Thymus (tissue), 11 donors: ENCODE measurements around the gene QRFP. TPM values are rescaled to one million over a fixed set of nuclear protein-coding genes. Genes with fewer than 3 reads are reported as not detected.

Experiments used
- DNase-seq, 9 donors: peaks; one replicate each; pipeline ENCODE4 v3.0.0-alpha.2; 2013; ENCODE audit warnings: low spot score in 9 of 9, low read depth in 6 of 9, missing footprints in 1 of 9
- H3K27ac ChIP-seq, 2 donors: one replicate each; pipeline ENCODE4 v1.5.1; 2013; ENCODE audit warnings: control low read depth in 1 of 2, low read depth in 1 of 2, low read length in 1 of 2, mild to moderate bottlenecking in 1 of 2, moderate library complexity in 1 of 2
- H3K27me3 ChIP-seq, 2 donors: one replicate each; pipeline ENCODE4 v1.5.1; 2013; ENCODE audit warnings: low read length in 1 of 2; ENCODE audit not compliant: control insufficient read depth in 2 of 2, insufficient read depth in 1 of 2
- H3K36me3 ChIP-seq, 2 donors: one replicate each; pipeline ENCODE4 v1.5.1; 2013; ENCODE audit warnings: low read length in 1 of 2, mild to moderate bottlenecking in 1 of 2, moderate library complexity in 1 of 2; ENCODE audit not compliant: control insufficient read depth in 2 of 2, insufficient read depth in 2 of 2
- H3K4me1 ChIP-seq, 2 donors: one replicate each; pipeline ENCODE4 v1.5.1; 2013; ENCODE audit warnings: low read length in 2 of 2; ENCODE audit not compliant: control insufficient read depth in 2 of 2, insufficient read depth in 2 of 2
- H3K4me3 ChIP-seq, 2 donors: one replicate each; pipeline ENCODE4 v1.5.1; 2013; ENCODE audit warnings: low read length in 2 of 2, control low read depth in 1 of 2, mild to moderate bottlenecking in 1 of 2
- H3K9me3 ChIP-seq, 2 donors: one replicate each; pipeline ENCODE4 v1.5.1; 2013; ENCODE audit warnings: low read length in 1 of 2, mild to moderate bottlenecking in 1 of 2; ENCODE audit not compliant: control insufficient read depth in 2 of 2, insufficient read depth in 1 of 2
- WGBS: extraction: QIAGEN DNeasy Blood & Tissue Kit; methylation state at CpG from one replicate; pipeline ENCODE4 v1.1.7; 2013; 5-methylcytosine and 5-hydroxymethylcytosine counted together
- polyA plus RNA-seq: library from polyadenylated mRNA; stranded (reverse); fragments of 200-250 nt; gene quantifications from one replicate; pipeline ENCODE4 v1.2.3, GENCODE V29; 2013
- total RNA-seq: library from RNA; stranded (reverse); fragments of 120-200 nt; gene quantifications from one replicate; pipeline ENCODE4 v1.2.4, GENCODE V29; 2013
- donor health status: healthy.

The QRFP gene
- total and polyA plus RNA-seq, 2 donors: 0.05 to 0.21 TPM

DNA sequence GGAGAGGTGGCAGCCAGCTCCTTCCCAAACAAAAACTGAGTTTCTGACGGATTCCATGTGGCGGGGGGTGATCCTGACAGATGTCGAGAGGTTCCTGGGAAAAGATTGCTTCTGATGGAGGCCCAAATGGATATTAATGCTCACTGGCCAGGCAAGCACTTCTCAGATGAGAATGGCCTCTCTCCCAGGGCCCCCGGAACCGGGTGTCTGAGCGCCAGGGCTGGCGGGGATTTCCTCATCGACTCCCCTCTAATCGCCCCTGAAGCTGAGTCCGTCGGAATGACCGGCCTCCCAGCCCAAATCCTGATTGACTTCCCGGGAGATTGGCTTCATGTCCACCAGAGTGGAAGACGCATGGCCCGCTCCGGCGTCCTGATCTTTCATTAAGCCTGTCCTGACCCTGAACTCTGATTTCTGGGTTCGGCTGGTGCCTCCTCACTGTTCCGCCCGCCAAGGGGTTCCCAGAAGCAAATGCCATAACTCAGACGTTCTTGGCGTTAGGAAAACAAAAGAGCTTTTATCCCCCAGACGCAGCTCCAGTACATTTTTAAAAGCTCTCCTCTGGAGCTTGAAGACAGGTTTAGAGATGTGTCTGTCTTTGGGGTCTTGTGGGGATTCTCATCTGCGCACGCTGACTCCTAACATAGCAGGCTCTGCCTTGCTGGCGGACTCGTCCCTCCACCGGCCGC is 24.8 kb upstream of the QRFP start:
- peaks cover 0 to 35% of the 10 kb centered on the region in 2 donors for H3K27me3 ChIP-seq
- H3K4me1 ChIP-seq: no peaks in the 10 kb centered on the region
- no peaks in the 10 kb centered on the region for H3K36me3 ChIP-seq
- WGBS: 76% methylated on average over 29 of the region's 29 CpGs
- no peak overlapping the region for H3K27ac ChIP-seq
- DNase-seq: no peak
- H3K9me3 ChIP-seq: no peaks in the 10 kb centered on the region
- H3K4me3 ChIP-seq: no peak overlapping the region

GRCh38 chr9:130920762-130921299 is 24.2 kb upstream of the QRFP start:
- WGBS: 89% methylated on average over 14 of the region's 14 CpGs
- peaks cover 0 to 31% of the 10 kb centered on the region in 2 donors for H3K27me3 ChIP-seq
- no peaks in the 10 kb centered on the region for H3K9me3 ChIP-seq

GRCh38 chr9:130920233-130920632 is 23.6 kb upstream of the QRFP start:
- no peak for DNase-seq
- H3K4me1 ChIP-seq: no peaks in the 10 kb centered on the region
- 97% methylated on average over 8 of the region's 8 CpGs for WGBS
- no peaks in the 10 kb centered on the region for H3K9me3 ChIP-seq
- no peak overlapping the region for H3K4me3 ChIP-seq
- H3K36me3 ChIP-seq: no peaks in the 10 kb centered on the region
- peaks cover 0 to 26% of the 10 kb centered on the region in 2 donors for H3K27me3 ChIP-seq
- no peak overlapping the region for H3K27ac ChIP-seq

More at GRCh38 chr9:130920762-130921299, 24.2 kb upstream of the QRFP start:
- DNase-seq: no peak
- Histone ChIP-seq H3K4me3 (no peak overlapping the region), H3K36me3 (no peaks in the 10 kb centered on the region), H3K4me1 (no peaks in the 10 kb centered on the region), H3K27ac (no peak overlapping the region)

GRCh38 chr9:130919559-130920145 is 23.0 kb upstream of the QRFP start:
- Histone ChIP-seq H3K36me3 (no peaks in the 10 kb centered on the region), H3K9me3 (no peaks in the 10 kb centered on the region), H3K27me3 (peaks cover 0 to 25% of the 10 kb centered on the region in 2 donors), H3K27ac (no peak overlapping the region), H3K4me3 (no peak overlapping the region), H3K4me1 (no peaks in the 10 kb centered on the region)
- 75% methylated on average over 14 of the region's 14 CpGs for WGBS
- DNase-seq: no peak

DNA sequence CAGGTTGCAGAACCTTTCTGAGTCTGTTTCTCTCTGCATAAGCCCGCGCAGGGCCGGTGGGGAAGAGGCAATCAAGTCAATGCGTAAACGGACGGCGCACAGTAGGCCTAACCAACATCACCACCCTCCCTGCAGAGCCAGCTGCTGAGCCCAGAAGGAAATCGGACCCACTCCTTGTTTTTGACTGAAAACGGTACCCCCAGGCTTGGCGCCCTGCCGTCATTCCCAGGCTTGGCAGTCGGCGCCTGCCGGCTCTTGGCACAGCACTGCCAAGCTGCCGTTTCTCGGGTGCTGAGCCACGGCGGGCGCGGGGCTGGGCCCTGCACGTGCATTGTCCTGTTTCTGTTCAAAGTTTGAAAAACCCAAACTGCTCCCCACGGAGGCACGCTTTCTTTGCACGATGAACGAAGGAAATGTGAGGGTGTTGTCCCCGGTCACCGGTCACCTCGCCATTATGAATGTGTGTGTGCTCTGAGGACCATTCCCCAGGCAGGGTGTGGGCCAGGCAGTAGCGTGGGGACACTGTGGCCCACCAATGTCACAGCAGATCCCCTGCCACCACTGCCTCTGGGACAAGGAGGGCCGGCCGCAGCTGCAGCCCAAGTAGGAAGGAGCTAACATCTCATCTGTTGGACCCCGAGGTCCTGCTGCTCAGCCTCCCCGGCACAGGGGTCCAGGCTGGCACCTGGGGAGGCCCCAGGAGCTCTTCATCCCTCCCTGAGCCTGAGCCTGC is 22.4 kb upstream of the QRFP start:
- DNase-seq: no peak
- Histone ChIP-seq H3K27me3 (peaks cover 0 to 27% of the 10 kb centered on the region in 2 donors), H3K9me3 (no peaks in the 10 kb centered on the region), H3K27ac (no peak overlapping the region), H3K36me3 (no peaks in the 10 kb centered on the region), H3K4me3 (no peak overlapping the region), H3K4me1 (no peaks in the 10 kb centered on the region)
- WGBS: 91% methylated on average over 33 of the region's 33 CpGs

- H3K4me1 ChIP-seq: no peaks in the 10 kb centered on the region
- H3K27me3 ChIP-seq: peaks cover 0 to 32% of the 10 kb centered on the region in 2 donors
- H3K36me3 ChIP-seq: no peaks in the 10 kb centered on the region
- H3K27ac ChIP-seq: no peak overlapping the region
- H3K9me3 ChIP-seq: no peaks in the 10 kb centered on the region
- 81% methylated on average over 9 of the region's 9 CpGs for WGBS
- no peak overlapping the region for H3K4me3 ChIP-seq
- no peak for DNase-seq
These were observed 21.7 kb upstream of the QRFP start for GRCh38 chr9:130918101-130918825.

DNA sequence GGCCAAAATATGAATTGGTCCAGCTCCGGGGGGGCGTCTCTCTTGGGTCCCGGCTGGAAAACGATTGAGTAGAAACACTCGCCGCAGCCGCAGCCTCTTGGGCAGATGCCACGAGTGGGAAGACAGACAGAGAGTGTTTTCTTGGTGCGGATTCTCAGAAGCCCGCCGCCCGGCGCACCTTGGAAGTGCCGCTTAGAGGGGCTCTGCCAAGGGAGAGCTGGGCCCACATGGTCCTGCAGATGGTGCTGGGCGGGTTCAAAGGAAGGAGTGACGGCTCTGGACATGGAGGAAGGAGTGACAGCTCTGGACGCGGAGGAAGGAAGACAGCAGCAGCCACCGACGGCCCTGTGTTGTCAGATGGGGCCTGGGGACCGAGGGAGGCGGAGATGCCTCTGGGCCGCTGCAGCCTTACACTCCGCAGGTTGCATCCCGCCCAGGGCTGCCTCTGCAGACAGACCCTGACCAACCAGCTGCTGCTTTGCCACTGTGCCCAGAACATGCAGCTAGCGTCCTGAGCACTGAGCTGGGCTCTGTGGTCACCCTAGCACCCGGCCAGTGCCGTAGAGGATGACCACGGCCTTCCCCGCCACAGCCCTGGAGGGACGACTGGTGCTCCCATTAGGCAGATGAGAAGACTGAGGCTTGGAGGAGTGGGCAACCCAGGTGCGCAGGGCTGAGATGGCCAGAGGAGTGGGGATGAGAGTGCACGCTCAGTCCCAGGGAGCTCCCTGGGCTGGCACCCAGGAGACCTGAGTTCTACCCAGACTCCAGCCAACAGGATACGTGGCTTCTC is 20.8 kb upstream of the QRFP start:
- H3K4me3 ChIP-seq: no peak overlapping the region
- no peak for DNase-seq
- H3K27me3 ChIP-seq: peaks cover 0 to 28% of the 10 kb centered on the region in 2 donors
- no peaks in the 10 kb centered on the region for H3K36me3 ChIP-seq
- H3K27ac ChIP-seq: no peak overlapping the region
- H3K4me1 ChIP-seq: no peaks in the 10 kb centered on the region
- H3K9me3 ChIP-seq: no peaks in the 10 kb centered on the region
- WGBS: 84% methylated on average over 34 of the region's 34 CpGs

DNA sequence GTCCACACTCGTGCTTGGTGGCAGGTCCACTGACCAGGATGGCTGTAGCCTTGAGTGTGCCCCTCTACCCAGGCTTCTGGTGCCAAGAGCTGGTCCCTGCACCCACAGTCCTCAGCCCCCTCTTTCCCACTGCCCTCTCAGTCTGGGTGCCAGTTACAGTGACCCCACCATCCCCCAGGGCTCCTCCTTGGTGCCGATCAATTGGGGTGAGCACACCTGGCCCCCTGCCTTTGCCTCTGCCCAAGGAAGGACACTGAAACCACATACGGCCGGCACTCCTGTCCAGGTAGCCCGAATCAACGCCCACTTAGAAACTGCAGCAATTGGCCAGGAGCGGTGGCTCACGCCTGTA is 18.5 kb upstream of the QRFP start:
- peaks cover 0 to 19% of the 10 kb centered on the region in 2 donors for H3K27me3 ChIP-seq
- DNase-seq: no peak
- H3K27ac ChIP-seq: no peak overlapping the region
- H3K4me3 ChIP-seq: no peak overlapping the region
- H3K36me3 ChIP-seq: no peaks in the 10 kb centered on the region
- WGBS: 91% methylated on average over 8 of the region's 8 CpGs
- H3K9me3 ChIP-seq: no peaks in the 10 kb centered on the region
- no peaks in the 10 kb centered on the region for H3K4me1 ChIP-seq
